ENCODE measurements around the gene PKNOX1. TPM values are rescaled to one million over a fixed set of nuclear protein-coding genes. Genes with fewer than 3 reads are reported as not detected.
A peak's percentile ranks its signal among the peaks of the same experiment; 100 is the strongest.
"Not testable (repeated sequence)": the region's sequence is repeated elsewhere in the genome, so short reads cannot be mapped to it uniquely, and the experiment has no call there.

PKNOX1 gene
- total RNA-seq, 1 experiment from 2014 or later, result 19.7 TPM

GRCh38 chr21:42964086-42964485 lies 10.3 kb upstream of the PKNOX1 start:
- Histone ChIP-seq H3K4me3 (ENCODE audit: low read length) (no peak overlapping the region), H3K27me3 (ENCODE audit: low read length) (no peaks in the 10 kb centered on the region), H3K9me3 (ENCODE audit: low read length) (no peaks in the 10 kb centered on the region), H3K36me3 (ENCODE audit: insufficient read depth, low read length) (no peaks in the 10 kb centered on the region), H3K9ac (ENCODE audit: low read length) (no peak overlapping the region), H3K9me2 (replicated peaks; ENCODE audit: insufficient read depth, low read length) (no peaks in the 10 kb centered on the region), H3K79me2 (ENCODE audit: low read length) (no peaks in the 10 kb centered on the region), H2AFZ (ENCODE audit: low read length) (no peak overlapping the region), H3K4me2 (ENCODE audit: low read depth, low read length, poor library complexity, severe bottlenecking) (no peak overlapping the region), H3K4me1 (ENCODE audit: low read length) (no peaks in the 10 kb centered on the region), H4K20me1 (ENCODE audit: insufficient read depth, low read depth, low read length) (no peaks in the 10 kb centered on the region), H3K27ac (ENCODE audit: low read length) (no peak overlapping the region)
- no peak for DNase-seq

- Histone ChIP-seq H3K9me3 (ENCODE audit: low read length) (no peaks in the 10 kb centered on the region), H3K4me1 (ENCODE audit: low read length) (no peaks in the 10 kb centered on the region), H3K4me3 (ENCODE audit: low read length) (no peak overlapping the region), H4K20me1 (ENCODE audit: insufficient read depth, low read depth, low read length) (no peaks in the 10 kb centered on the region), H3K79me2 (ENCODE audit: low read length) (no peaks in the 10 kb centered on the region), H3K4me2 (ENCODE audit: low read depth, low read length, poor library complexity, severe bottlenecking) (no peak overlapping the region), H3K27ac (ENCODE audit: low read length) (no peak overlapping the region), H3K27me3 (ENCODE audit: low read length) (no peaks in the 10 kb centered on the region), H2AFZ (ENCODE audit: low read length) (no peak overlapping the region), H3K36me3 (ENCODE audit: insufficient read depth, low read length) (no peaks in the 10 kb centered on the region), H3K9me2 (replicated peaks; ENCODE audit: insufficient read depth, low read length) (no peaks in the 10 kb centered on the region), H3K9ac (ENCODE audit: low read length) (no peak overlapping the region)
- no peak for DNase-seq
These were observed 9.7 kb upstream of the PKNOX1 start for GRCh38 chr21:42964546-42965210.

GRCh38 chr21:42965211-42965560 lies 9.2 kb upstream of the PKNOX1 start:
- Histone ChIP-seq H3K4me3 (ENCODE audit: low read length) (no peak overlapping the region), H3K9ac (ENCODE audit: low read length) (no peak overlapping the region), H3K9me2 (replicated peaks; ENCODE audit: insufficient read depth, low read length) (no peaks in the 10 kb centered on the region), H3K27me3 (ENCODE audit: low read length) (no peaks in the 10 kb centered on the region), H4K20me1 (ENCODE audit: insufficient read depth, low read depth, low read length) (no peaks in the 10 kb centered on the region), H3K27ac (ENCODE audit: low read length) (no peak overlapping the region), H3K79me2 (ENCODE audit: low read length) (no peaks in the 10 kb centered on the region), H3K36me3 (ENCODE audit: insufficient read depth, low read length) (no peaks in the 10 kb centered on the region), H3K4me1 (ENCODE audit: low read length) (no peaks in the 10 kb centered on the region), H2AFZ (ENCODE audit: low read length) (no peak overlapping the region), H3K9me3 (ENCODE audit: low read length) (no peaks in the 10 kb centered on the region), H3K4me2 (ENCODE audit: low read depth, low read length, poor library complexity, severe bottlenecking) (no peak overlapping the region)
- no peak for DNase-seq

- H3K9ac ChIP-seq (ENCODE audit: low read length); H3K27ac ChIP-seq (ENCODE audit: low read length); H3K9me3 ChIP-seq (ENCODE audit: low read length); DNase-seq; H3K4me1 ChIP-seq (ENCODE audit: low read length); H4K20me1 ChIP-seq (ENCODE audit: insufficient read depth, low read depth, low read length); H2AFZ ChIP-seq (ENCODE audit: low read length); H3K27me3 ChIP-seq (ENCODE audit: low read length); H3K79me2 ChIP-seq (ENCODE audit: low read length); H3K36me3 ChIP-seq (ENCODE audit: insufficient read depth, low read length); H3K4me3 ChIP-seq (ENCODE audit: low read length); H3K9me2 ChIP-seq (replicated peaks; ENCODE audit: insufficient read depth, low read length); H3K4me2 ChIP-seq (ENCODE audit: low read depth, low read length, poor library complexity, severe bottlenecking): not testable (repeated sequence)
These were observed 6.7 kb upstream of the PKNOX1 start for GRCh38 chr21:42967616-42968015.

- no peak overlapping the region for H3K4me2 ChIP-seq (ENCODE audit: low read depth, low read length, poor library complexity, severe bottlenecking)
- no peak for DNase-seq
- no peak overlapping the region for H3K27ac ChIP-seq (ENCODE audit: low read length)
- H4K20me1 ChIP-seq (ENCODE audit: insufficient read depth, low read depth, low read length), result no peaks in the 10 kb centered on the region
- peaks cover 6% of the 10 kb centered on the region for H3K4me1 ChIP-seq (ENCODE audit: low read length)
- no peak overlapping the region for H3K4me3 ChIP-seq (ENCODE audit: low read length)
- H2AFZ ChIP-seq (ENCODE audit: low read length), result no peak overlapping the region
- no peaks in the 10 kb centered on the region for H3K27me3 ChIP-seq (ENCODE audit: low read length)
- H3K79me2 ChIP-seq (ENCODE audit: low read length), result no peaks in the 10 kb centered on the region
- no peaks in the 10 kb centered on the region for H3K9me3 ChIP-seq (ENCODE audit: low read length)
- H3K36me3 ChIP-seq (ENCODE audit: insufficient read depth, low read length), result no peaks in the 10 kb centered on the region
- H3K9ac ChIP-seq (ENCODE audit: low read length), result no peak overlapping the region
- no peaks in the 10 kb centered on the region for H3K9me2 ChIP-seq (replicated peaks; ENCODE audit: insufficient read depth, low read length)
These were observed 5.2 kb upstream of the PKNOX1 start for GRCh38 chr21:42969193-42969600.

GRCh38 chr21:42970946-42971653 lies 3.3 kb upstream of the PKNOX1 start:
- no peak overlapping the region for H3K9ac ChIP-seq (ENCODE audit: low read length)
- H3K4me3 ChIP-seq (ENCODE audit: low read length), result no peak overlapping the region
- no peak for DNase-seq
- H3K4me2 ChIP-seq (ENCODE audit: low read depth, low read length, poor library complexity, severe bottlenecking), result no peak overlapping the region
- no peak overlapping the region for H2AFZ ChIP-seq (ENCODE audit: low read length)
- no peaks in the 10 kb centered on the region for H3K36me3 ChIP-seq (ENCODE audit: insufficient read depth, low read length)
- H3K4me1 ChIP-seq (ENCODE audit: low read length), result peaks cover 14% of the 10 kb centered on the region
- H3K9me2 ChIP-seq (replicated peaks; ENCODE audit: insufficient read depth, low read length), result no peaks in the 10 kb centered on the region
- peaks cover 9% of the 10 kb centered on the region for H3K79me2 ChIP-seq (ENCODE audit: low read length)
- H4K20me1 ChIP-seq (ENCODE audit: insufficient read depth, low read depth, low read length), result no peaks in the 10 kb centered on the region
- H3K27ac ChIP-seq (ENCODE audit: low read length), result no peak overlapping the region
- no peaks in the 10 kb centered on the region for H3K9me3 ChIP-seq (ENCODE audit: low read length)
- H3K27me3 ChIP-seq (ENCODE audit: low read length), result no peaks in the 10 kb centered on the region

GRCh38 chr21:42971897-42972275 lies 2.5 kb upstream of the PKNOX1 start:
- no peak for DNase-seq
- no peaks in the 10 kb centered on the region for H3K9me2 ChIP-seq (replicated peaks; ENCODE audit: insufficient read depth, low read length)
- H3K79me2 ChIP-seq (ENCODE audit: low read length), result peaks cover 17% of the 10 kb centered on the region
- no peak overlapping the region for H3K9ac ChIP-seq (ENCODE audit: low read length)
- no peak overlapping the region for H3K27ac ChIP-seq (ENCODE audit: low read length)
- H3K4me3 ChIP-seq (ENCODE audit: low read length), result no peak overlapping the region
- H3K4me2 ChIP-seq (ENCODE audit: low read depth, low read length, poor library complexity, severe bottlenecking), result no peak overlapping the region
- no peaks in the 10 kb centered on the region for H4K20me1 ChIP-seq (ENCODE audit: insufficient read depth, low read depth, low read length)
- H2AFZ ChIP-seq (ENCODE audit: low read length), result no peak overlapping the region
- H3K36me3 ChIP-seq (ENCODE audit: insufficient read depth, low read length), result peaks cover 5% of the 10 kb centered on the region
- no peaks in the 10 kb centered on the region for H3K9me3 ChIP-seq (ENCODE audit: low read length)
- peaks cover 19% of the 10 kb centered on the region for H3K4me1 ChIP-seq (ENCODE audit: low read length)
- H3K27me3 ChIP-seq (ENCODE audit: low read length), result no peaks in the 10 kb centered on the region

- peak overlapping the region; percentile 76 for H2AFZ ChIP-seq (ENCODE audit: low read length)
- peaks cover 19% of the 10 kb centered on the region for H3K4me1 ChIP-seq (ENCODE audit: low read length)
- no peaks in the 10 kb centered on the region for H3K27me3 ChIP-seq (ENCODE audit: low read length)
- DNase-seq, result no peak
- H3K4me3 ChIP-seq (ENCODE audit: low read length), result peak overlapping the region; percentile 56
- H4K20me1 ChIP-seq (ENCODE audit: insufficient read depth, low read depth, low read length), result no peaks in the 10 kb centered on the region
- H3K36me3 ChIP-seq (ENCODE audit: insufficient read depth, low read length), result peaks cover 7% of the 10 kb centered on the region
- H3K79me2 ChIP-seq (ENCODE audit: low read length), result peaks cover 23% of the 10 kb centered on the region
- peak overlapping the region; percentile 65 for H3K9ac ChIP-seq (ENCODE audit: low read length)
- no peaks in the 10 kb centered on the region for H3K9me2 ChIP-seq (replicated peaks; ENCODE audit: insufficient read depth, low read length)
- peak overlapping the region; percentile 67 for H3K4me2 ChIP-seq (ENCODE audit: low read depth, low read length, poor library complexity, severe bottlenecking)
- H3K27ac ChIP-seq (ENCODE audit: low read length), result no peak overlapping the region
- H3K9me3 ChIP-seq (ENCODE audit: low read length), result no peaks in the 10 kb centered on the region
These were observed 912 bp upstream of the PKNOX1 start for GRCh38 chr21:42973309-42973990.

All from Karpas-422 (cell line).